ENCODE data around the gene PDE8A. TPM values are rescaled to one million over a fixed set of nuclear protein-coding genes. Genes with fewer than 3 reads are reported as not detected.

The PDE8A gene
- total and polyA plus RNA-seq, 2 donors (not counting 3 experiments of a cell fraction or from before 2014, with no cell fraction given) = 21.3 to 45.7 TPM

DNA sequence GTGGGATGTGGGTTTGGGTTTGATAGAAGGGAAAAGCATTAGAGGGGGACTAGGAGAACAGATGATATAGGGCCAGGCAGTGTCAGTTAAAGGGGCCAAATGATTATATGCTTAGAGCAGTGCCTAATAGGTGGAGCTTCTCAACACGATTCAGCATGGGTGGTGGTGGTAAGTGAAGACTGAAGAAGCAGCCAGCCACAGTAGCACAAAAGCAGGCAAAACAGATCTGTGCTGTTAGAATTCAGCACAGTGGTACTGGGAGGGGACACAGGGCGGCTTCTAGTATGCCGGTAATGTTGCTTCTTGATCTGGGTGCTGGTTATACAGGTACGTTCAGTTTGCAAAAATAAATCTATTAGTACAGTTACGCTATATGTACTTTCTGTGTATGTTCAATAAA lies 25.5 kb downstream of the PDE8A start:
- Histone ChIP-seq H3K36me3 (ENCODE audit: control insufficient read depth in 2 of 2, extremely low read depth in 1 of 2, insufficient read depth in 2 of 2, low read length in 2 of 2) (no peaks in the 10 kb centered on the region), H3K9me1 (replicated peaks; ENCODE audit: control insufficient read depth, extremely low read depth, insufficient read depth, low read length) (no peaks in the 10 kb centered on the region), H3K79me2 (ENCODE audit: control insufficient read depth, insufficient read depth, low read length) (peaks cover 18% of the 10 kb centered on the region), H4K20me1 (replicated peaks; ENCODE audit: control insufficient read depth, extremely low read depth, insufficient read depth, low read length) (no peaks in the 10 kb centered on the region), H3K27ac (ENCODE audit: insufficient read depth, low read depth, low read length) (no peak overlapping the region), H3K9ac (replicated peaks; ENCODE audit: extremely low read depth, insufficient read depth, low read length) (no peak overlapping the region), H3K4me3 (replicated peaks in 1 of 3; ENCODE audit: insufficient read depth in 1 of 3, low read depth in 1 of 3, low read length in 3 of 3) (no peak overlapping the region), H2AFZ (ENCODE audit: low read depth, low read length) (no peak overlapping the region), H3K4me2 (ENCODE audit: insufficient read depth, low read length) (no peak overlapping the region), H3K27me3 (ENCODE audit: control insufficient read depth in 2 of 2, insufficient read depth in 2 of 2, low read length in 2 of 2) (no peaks in the 10 kb centered on the region), H3K9me3 (replicated peaks; ENCODE audit: control insufficient read depth, insufficient read depth, low read length) (no peaks in the 10 kb centered on the region), H3K4me1 (ENCODE audit: control insufficient read depth, extremely low read depth, insufficient read depth, low read length) (peaks cover 12% of the 10 kb centered on the region)
- ChIA-PET POLR2A (no interaction called here), CTCF (interaction anchor here (6.5 kb wide), 1 partner anchor 52 kb away, joined by 70 read pairs; no protein-coding TSS in a partner anchor)
- DNase-seq (ENCODE audit: low read depth, low spot score) (no peak), FAIRE-seq (no peak)
- no TSS peak for BruUV-seq (replicated peaks)
- intact Hi-C loops (cut with micrococcal nuclease) = no loop called here
- no peak for TF ChIP-seq GATA2 (IDR thresholded peaks at IDR 0.05; ENCODE audit: insufficient read depth, insufficient read length, low read depth, low read length)
- TF ChIP-seq JUN (IDR thresholded peaks at IDR 0.05; ENCODE audit: borderline replicate concordance, insufficient read depth, insufficient read length, low read depth) = no peak
- TF ChIP-seq POLR2A (IDR thresholded peaks at IDR 0.05; ENCODE audit: low read depth, low read length) = no peak
- TF ChIP-seq, protein P1, sequence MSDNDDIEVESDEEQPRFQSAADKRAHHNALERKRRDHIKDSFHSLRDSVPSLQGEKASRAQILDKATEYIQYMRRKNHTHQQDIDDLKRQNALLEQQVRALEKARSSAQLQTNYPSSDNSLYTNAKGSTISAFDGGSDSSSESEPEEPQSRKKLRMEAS (IDR thresholded peaks at IDR 0.05; ENCODE audit: insufficient read depth, insufficient read length) = no peak
- no peak for TF ChIP-seq FOS (IDR thresholded peaks at IDR 0.05; ENCODE audit: borderline replicate concordance, insufficient read depth, low read length)
- TF ChIP-seq CTCF (IDR thresholded peaks at IDR 0.05; ENCODE audit: extremely low read depth in 1 of 2, insufficient read depth in 1 of 2, low read depth in 1 of 2, low read length in 2 of 2) = no peak
- TF ChIP-seq POLR2AphosphoS5 (IDR thresholded peaks at IDR 0.05; ENCODE audit: insufficient read depth, low read depth, low read length) = no peak
- TF ChIP-seq EZH2 (IDR thresholded peaks at IDR 0.05; ENCODE audit: borderline replicate concordance, low read depth, low read length, severe bottlenecking) = no peak
- no peak for TF ChIP-seq MYC (IDR thresholded peaks at IDR 0.05; ENCODE audit: low read depth, low read length)
- dilution Hi-C loops (cut with MboI; ENCODE audit: extremely low pct_ligation_motif_present, low sequenced_read_pairs) = no loop called here
